ENCODE data around the gene MGAT5B. TPM values are rescaled to one million over a fixed set of nuclear protein-coding genes. Genes with fewer than 3 reads are reported as not detected.

Gene MGAT5B
- total and polyA plus RNA-seq, 4 donors, result 0.02 to 0.25 TPM; not detected in 2

DNA sequence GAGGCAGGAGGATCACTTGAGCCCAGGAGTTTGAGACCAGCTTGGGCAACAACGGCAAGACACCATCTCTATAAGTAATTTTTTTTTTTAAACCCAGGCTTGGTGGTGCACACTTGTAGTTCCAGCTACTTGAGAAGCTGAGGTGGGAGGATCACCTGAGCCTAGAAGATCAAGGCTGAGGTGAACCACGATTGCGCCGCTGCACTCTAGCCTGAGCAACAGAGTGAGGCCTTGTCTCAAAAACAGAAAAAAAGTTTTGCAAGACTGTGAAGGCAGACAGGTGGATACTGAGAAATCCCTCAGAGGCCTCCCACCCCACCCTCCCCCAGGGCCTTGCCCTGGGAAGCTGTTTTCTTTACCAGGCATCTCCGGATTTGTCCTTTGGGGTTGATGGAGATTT, 125.4 kb downstream of the MGAT5B start:
- WGBS, result 41% methylated on average over 5 of the region's 5 CpGs
- no peak for TF ChIP-seq MAX (IDR thresholded peaks at IDR 0.05)
- TF ChIP-seq EGR1 (IDR thresholded peaks at IDR 0.05; ENCODE audit: low read depth in 2 of 2), result no peak
- TF ChIP-seq GABPA (IDR thresholded peaks at IDR 0.05 in 1 of 2, conservative IDR thresholded peaks at IDR 0.05 in 1 of 2), result no peak
- TF ChIP-seq CTCF (IDR thresholded peaks at IDR 0.05; ENCODE audit: low read depth, low read length, missing input control), result no peak
- no peak for TF ChIP-seq NR2F2 (IDR thresholded peaks at IDR 0.05)
- no peak for TF ChIP-seq ATF3 (IDR thresholded peaks at IDR 0.05)
- no peak for TF ChIP-seq RAD21 (IDR thresholded peaks at IDR 0.05)
- no peak for TF ChIP-seq FOXA1 (IDR thresholded peaks at IDR 0.05)
- no peak for TF ChIP-seq YY1 (IDR thresholded peaks at IDR 0.05)
- TF ChIP-seq JUND (IDR thresholded peaks at IDR 0.05), result no peak
- no peak for TF ChIP-seq RXRA (IDR thresholded peaks at IDR 0.05)
- TF ChIP-seq TAF1 (conservative IDR thresholded peaks at IDR 0.05), result no peak
- no peak for TF ChIP-seq SP1 (IDR thresholded peaks at IDR 0.05)
- TF ChIP-seq FOXA2 (IDR thresholded peaks at IDR 0.05), result no peak
- no peak for TF ChIP-seq HNF4G (IDR thresholded peaks at IDR 0.05)
- no peak for TF ChIP-seq HNF4A (conservative IDR thresholded peaks at IDR 0.05)
- TF ChIP-seq, protein P1, sequence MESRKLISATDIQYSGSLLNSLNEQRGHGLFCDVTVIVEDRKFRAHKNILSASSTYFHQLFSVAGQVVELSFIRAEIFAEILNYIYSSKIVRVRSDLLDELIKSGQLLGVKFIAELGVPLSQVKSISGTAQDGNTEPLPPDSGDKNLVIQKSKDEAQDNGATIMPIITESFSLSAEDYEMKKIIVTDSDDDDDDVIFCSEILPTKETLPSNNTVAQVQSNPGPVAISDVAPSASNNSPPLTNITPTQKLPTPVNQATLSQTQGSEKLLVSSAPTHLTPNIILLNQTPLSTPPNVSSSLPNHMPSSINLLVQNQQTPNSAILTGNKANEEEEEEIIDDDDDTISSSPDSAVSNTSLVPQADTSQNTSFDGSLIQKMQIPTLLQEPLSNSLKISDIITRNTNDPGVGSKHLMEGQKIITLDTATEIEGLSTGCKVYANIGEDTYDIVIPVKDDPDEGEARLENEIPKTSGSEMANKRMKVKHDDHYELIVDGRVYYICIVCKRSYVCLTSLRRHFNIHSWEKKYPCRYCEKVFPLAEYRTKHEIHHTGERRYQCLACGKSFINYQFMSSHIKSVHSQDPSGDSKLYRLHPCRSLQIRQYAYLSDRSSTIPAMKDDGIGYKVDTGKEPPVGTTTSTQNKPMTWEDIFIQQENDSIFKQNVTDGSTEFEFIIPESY (IDR thresholded peaks at IDR 0.05), result no peak
- no peak for TF ChIP-seq REST (IDR thresholded peaks at IDR 0.05)
- H3K27me3 ChIP-seq (ENCODE audit: control insufficient read depth in 4 of 4, insufficient read depth in 4 of 4, low read length in 3 of 4), result no peaks in the 10 kb centered on the region
- no peaks in the 10 kb centered on the region for H3K4me1 ChIP-seq (ENCODE audit: control insufficient read depth in 4 of 4, insufficient read depth in 4 of 4, low read length in 3 of 4)
- no peak overlapping the region for H3K27ac ChIP-seq (ENCODE audit: low read depth in 1 of 2, low read length in 2 of 2)
- H3K9ac ChIP-seq (ENCODE audit: low read depth in 1 of 2, low read length in 2 of 2), result no peak overlapping the region
- H3K36me3 ChIP-seq (ENCODE audit: control insufficient read depth in 4 of 4, insufficient read depth in 3 of 4, low read depth in 1 of 4, low read length in 3 of 4), result no peaks in the 10 kb centered on the region
- H3K4me3 ChIP-seq (ENCODE audit: low read depth in 1 of 3, low read length in 3 of 3), result no peak overlapping the region
- no peak for DNase-seq (ENCODE audit: low spot score)
- no peaks in the 10 kb centered on the region for H3K9me3 ChIP-seq (ENCODE audit: control insufficient read depth in 4 of 4, low read length in 3 of 4)
